ENCODE data around the gene ASIC2.
A peak's percentile ranks its signal among the peaks of the same experiment; 100 is the strongest.

DNA sequence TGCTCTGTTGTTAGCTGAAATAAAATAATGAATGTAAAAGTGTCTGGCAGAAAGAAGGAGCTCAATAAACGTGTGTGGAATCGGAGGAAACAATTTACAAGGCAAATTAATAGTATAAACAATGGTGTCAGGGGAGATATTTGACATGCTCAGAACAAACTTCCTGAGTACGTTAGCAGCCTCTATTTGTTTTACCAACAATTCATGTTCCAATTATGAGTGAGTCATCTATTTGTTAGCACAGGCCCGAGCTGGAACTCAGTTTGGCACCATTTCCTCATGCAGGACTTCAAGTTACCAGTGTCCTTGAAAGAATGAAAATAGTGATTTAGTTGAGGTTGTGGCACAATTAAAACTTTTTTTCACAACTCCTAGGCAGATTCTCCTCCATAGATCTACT, 9.1 kb downstream of the ASIC2 start:
- TF ChIP-seq GATA2 (IDR thresholded peaks at IDR 0.05; ENCODE audit: insufficient read depth, insufficient read length, low read depth, low read length) (peak; percentile 33), POLR2AphosphoS5 (IDR thresholded peaks at IDR 0.05; ENCODE audit: insufficient read depth, low read depth, low read length) (no peak), POLR2A (IDR thresholded peaks at IDR 0.05; ENCODE audit: low read depth, low read length) (no peak), EZH2 (IDR thresholded peaks at IDR 0.05; ENCODE audit: borderline replicate concordance, low read depth, low read length, severe bottlenecking) (no peak), MYC (IDR thresholded peaks at IDR 0.05; ENCODE audit: low read depth, low read length) (no peak), JUN (IDR thresholded peaks at IDR 0.05; ENCODE audit: borderline replicate concordance, insufficient read depth, insufficient read length, low read depth) (peak; percentile 80), FOS (IDR thresholded peaks at IDR 0.05; ENCODE audit: borderline replicate concordance, insufficient read depth, low read length) (peak; percentile 70)
- TF ChIP-seq, protein P1, sequence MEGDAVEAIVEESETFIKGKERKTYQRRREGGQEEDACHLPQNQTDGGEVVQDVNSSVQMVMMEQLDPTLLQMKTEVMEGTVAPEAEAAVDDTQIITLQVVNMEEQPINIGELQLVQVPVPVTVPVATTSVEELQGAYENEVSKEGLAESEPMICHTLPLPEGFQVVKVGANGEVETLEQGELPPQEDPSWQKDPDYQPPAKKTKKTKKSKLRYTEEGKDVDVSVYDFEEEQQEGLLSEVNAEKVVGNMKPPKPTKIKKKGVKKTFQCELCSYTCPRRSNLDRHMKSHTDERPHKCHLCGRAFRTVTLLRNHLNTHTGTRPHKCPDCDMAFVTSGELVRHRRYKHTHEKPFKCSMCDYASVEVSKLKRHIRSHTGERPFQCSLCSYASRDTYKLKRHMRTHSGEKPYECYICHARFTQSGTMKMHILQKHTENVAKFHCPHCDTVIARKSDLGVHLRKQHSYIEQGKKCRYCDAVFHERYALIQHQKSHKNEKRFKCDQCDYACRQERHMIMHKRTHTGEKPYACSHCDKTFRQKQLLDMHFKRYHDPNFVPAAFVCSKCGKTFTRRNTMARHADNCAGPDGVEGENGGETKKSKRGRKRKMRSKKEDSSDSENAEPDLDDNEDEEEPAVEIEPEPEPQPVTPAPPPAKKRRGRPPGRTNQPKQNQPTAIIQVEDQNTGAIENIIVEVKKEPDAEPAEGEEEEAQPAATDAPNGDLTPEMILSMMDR (IDR thresholded peaks at IDR 0.05; ENCODE audit: extremely low read depth in 1 of 2, insufficient read depth in 1 of 2, low read depth in 1 of 2, low read length in 2 of 2): no peak
- TF ChIP-seq, protein P2, sequence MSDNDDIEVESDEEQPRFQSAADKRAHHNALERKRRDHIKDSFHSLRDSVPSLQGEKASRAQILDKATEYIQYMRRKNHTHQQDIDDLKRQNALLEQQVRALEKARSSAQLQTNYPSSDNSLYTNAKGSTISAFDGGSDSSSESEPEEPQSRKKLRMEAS (IDR thresholded peaks at IDR 0.05; ENCODE audit: insufficient read depth, insufficient read length): no peak

Measured in endothelial cell of umbilical vein (primary cell).